Chondrocyte (in vitro differentiated cells): Measurements from ENCODE around the gene USP2. TPM values are rescaled to one million over a fixed set of nuclear protein-coding genes. Genes with fewer than 3 reads are reported as not detected.

Source experiments
- DNase-seq: peaks from one replicate; pipeline ENCODE4 v3.0.0; 2021; ENCODE audit warnings: mixed read lengths, low spot score
- H3K27ac Mint-ChIP-seq: one replicate; pipeline ENCODE4 v1.8.0; 2021; ENCODE audit warnings: mild to moderate bottlenecking, moderate library complexity, mixed read lengths; ENCODE audit not compliant: unreplicated experiment
- H3K27me3 Mint-ChIP-seq: 2 replicates; pipeline ENCODE4 v1.8.0; 2021; ENCODE audit warnings: low read depth, mixed read lengths
- H3K36me3 Mint-ChIP-seq: 2 replicates; pipeline ENCODE4 v1.8.0; 2021; ENCODE audit warnings: low read depth, mixed read lengths
- H3K4me1 Mint-ChIP-seq: 2 replicates; pipeline ENCODE4 v1.8.0; 2021; ENCODE audit warnings: low read depth, mild to moderate bottlenecking, mixed read lengths
- H3K4me3 Mint-ChIP-seq: one replicate; pipeline ENCODE4 v1.8.0; 2021; ENCODE audit warnings: mild to moderate bottlenecking, moderate library complexity, mixed read lengths; ENCODE audit not compliant: unreplicated experiment
- H3K9me3 Mint-ChIP-seq: 2 replicates; pipeline ENCODE4 v1.8.0; 2021; ENCODE audit warnings: low read depth, mixed read lengths
- CTCF ChIP-seq: fragments of 200-600 bp; sonication (generic); IDR thresholded peaks from 2 replicates; pipeline ENCODE4 v1.5.0; 2021; ENCODE audit warnings: antibody characterized with exemption, mild to moderate bottlenecking, moderate library complexity
- total RNA-seq: library from RNA; stranded (reverse); gene quantifications from 3 replicates; pipeline ENCODE4 v1.2.1, GENCODE V29; 2021

The USP2 gene
- total RNA-seq, 1 donor from 2014 or later: 4.1 TPM

GRCh38 chr11:119361056-119361787, 20.3 kb downstream of the USP2 start:
- DNase-seq: no peak
- Mint-ChIP-seq H3K27me3 (no peaks in the 10 kb centered on the region), H3K9me3 (no peaks in the 10 kb centered on the region), H3K27ac (peak overlapping the region; percentile 91), H3K4me1 (peaks cover 49% of the 10 kb centered on the region), H3K36me3 (peaks cover 8% of the 10 kb centered on the region), H3K4me3 (no peak overlapping the region)
- peak; percentile 24 for TF ChIP-seq CTCF

- Mint-ChIP-seq H3K4me1 (peaks cover 40% of the 10 kb centered on the region), H3K36me3 (peaks cover 8% of the 10 kb centered on the region), H3K27me3 (no peaks in the 10 kb centered on the region), H3K27ac (no peak overlapping the region), H3K9me3 (no peaks in the 10 kb centered on the region), H3K4me3 (no peak overlapping the region)
- DNase-seq: no peak
- no peak for TF ChIP-seq CTCF
Measured at GRCh38 chr11:119359365-119360214, 21.9 kb downstream of the USP2 start.

GRCh38 chr11:119357074-119357473, 24.4 kb downstream of the USP2 start:
- no peak for TF ChIP-seq CTCF
- Mint-ChIP-seq H3K4me1 (peaks cover 27% of the 10 kb centered on the region), H3K9me3 (no peaks in the 10 kb centered on the region), H3K4me3 (peak overlapping the region; percentile 45), H3K27ac (no peak overlapping the region), H3K36me3 (peaks cover 8% of the 10 kb centered on the region), H3K27me3 (peaks cover 5% of the 10 kb centered on the region)
- no peak for DNase-seq

GRCh38 chr11:119356349-119357031, 25.0 kb downstream of the USP2 start:
- H3K4me3 Mint-ChIP-seq: peak overlapping the region; percentile 85
- peak; percentile 98 for TF ChIP-seq CTCF
- H3K36me3 Mint-ChIP-seq: peaks cover 8% of the 10 kb centered on the region
- peaks cover 21% of the 10 kb centered on the region for H3K4me1 Mint-ChIP-seq
- peaks cover 10% of the 10 kb centered on the region for H3K27me3 Mint-ChIP-seq
- H3K27ac Mint-ChIP-seq: no peak overlapping the region
- peak; percentile 94 for DNase-seq
- H3K9me3 Mint-ChIP-seq: no peaks in the 10 kb centered on the region
